Nephron (organoid): ENCODE results near the gene TLL2.

Source experiments
- H3K27ac Mint-ChIP-seq, 3 experiments: 2 replicates each; pipeline ENCODE4 v1.8.0; 2020; ENCODE audit warnings: mixed read lengths in 3 of 3, mild to moderate bottlenecking in 2 of 3, moderate library complexity in 1 of 3
- H3K27me3 Mint-ChIP-seq: 2 replicates; pipeline ENCODE4 v1.8.0; 2021; ENCODE audit warnings: low read depth, mild to moderate bottlenecking, moderate library complexity, mixed read lengths
- H3K36me3 Mint-ChIP-seq: 2 replicates; pipeline ENCODE4 v1.8.0; 2020; ENCODE audit warnings: low read depth, mixed read lengths
- H3K4me1 Mint-ChIP-seq: 2 replicates; pipeline ENCODE4 v1.8.0; 2020; ENCODE audit warnings: mixed read lengths
- H3K4me3 Mint-ChIP-seq, 3 experiments: 2 replicates each; pipeline ENCODE4 v1.8.0; 2020; ENCODE audit warnings: mild to moderate bottlenecking in 3 of 3, mixed read lengths in 3 of 3, moderate library complexity in 2 of 3
- H3K9me3 Mint-ChIP-seq: 2 replicates; pipeline ENCODE4 v1.8.0; 2020; ENCODE audit warnings: mixed read lengths
- CTCF ChIP-seq, 3 experiments: fragments of 200-600 bp; sonication (generic); IDR thresholded peaks; one replicate each; pipeline ENCODE4 v1.5.0; 2021; ENCODE audit warnings: antibody characterized with exemption in 3 of 3; ENCODE audit not compliant: unreplicated experiment in 3 of 3

Gene TLL2

GRCh38 chr10:96366508-96366907 is 147.2 kb downstream of the TLL2 start:
- H3K27ac Mint-ChIP-seq, result no peak overlapping the region
- no peak for TF ChIP-seq CTCF (IDR thresholded peaks at IDR 0.05; ENCODE audit: unreplicated experiment in 3 of 3)

GRCh38 chr10:96365571-96365970 is 148.2 kb downstream of the TLL2 start:
- H3K4me1 Mint-ChIP-seq, result no peaks in the 10 kb centered on the region
- no peak overlapping the region for H3K27ac Mint-ChIP-seq
- peaks cover 2% of the 10 kb centered on the region for H3K27me3 Mint-ChIP-seq
- H3K36me3 Mint-ChIP-seq, result no peaks in the 10 kb centered on the region
- TF ChIP-seq CTCF (IDR thresholded peaks at IDR 0.05; ENCODE audit: unreplicated experiment in 3 of 3), result no peak
- peaks cover 3% of the 10 kb centered on the region for H3K9me3 Mint-ChIP-seq
- H3K4me3 Mint-ChIP-seq, result no peak overlapping the region

More at GRCh38 chr10:96366508-96366907, 147.2 kb downstream of the TLL2 start:
- H3K4me3 Mint-ChIP-seq, result no peak overlapping the region
- peaks cover 3% of the 10 kb centered on the region for H3K27me3 Mint-ChIP-seq
- H3K4me1 Mint-ChIP-seq, result no peaks in the 10 kb centered on the region
- H3K36me3 Mint-ChIP-seq, result no peaks in the 10 kb centered on the region
- H3K9me3 Mint-ChIP-seq, result peaks cover 3% of the 10 kb centered on the region

GRCh38 chr10:96360766-96361165 is 153.0 kb downstream of the TLL2 start:
- no peaks in the 10 kb centered on the region for H3K36me3 Mint-ChIP-seq
- no peak overlapping the region for H3K4me3 Mint-ChIP-seq

GRCh38 chr10:96360331-96360730 is 153.4 kb downstream of the TLL2 start:
- H3K4me1 Mint-ChIP-seq, result no peaks in the 10 kb centered on the region
- TF ChIP-seq CTCF (IDR thresholded peaks at IDR 0.05; ENCODE audit: unreplicated experiment in 3 of 3), result no peak
- H3K9me3 Mint-ChIP-seq, result peaks cover 3% of the 10 kb centered on the region
- no peak overlapping the region for H3K4me3 Mint-ChIP-seq
- no peaks in the 10 kb centered on the region for H3K36me3 Mint-ChIP-seq
- peaks cover 22% of the 10 kb centered on the region for H3K27me3 Mint-ChIP-seq
- H3K27ac Mint-ChIP-seq, result no peak overlapping the region

More at GRCh38 chr10:96360766-96361165, 153.0 kb downstream of the TLL2 start:
- H3K27me3 Mint-ChIP-seq, result peaks cover 22% of the 10 kb centered on the region
- H3K27ac Mint-ChIP-seq, result no peak overlapping the region
- TF ChIP-seq CTCF (IDR thresholded peaks at IDR 0.05; ENCODE audit: unreplicated experiment in 3 of 3), result no peak
- H3K4me1 Mint-ChIP-seq, result no peaks in the 10 kb centered on the region
- peaks cover 3% of the 10 kb centered on the region for H3K9me3 Mint-ChIP-seq

- Mint-ChIP-seq H3K4me1 (no peaks in the 10 kb centered on the region), H3K27ac (no peak overlapping the region)
- TF ChIP-seq CTCF (IDR thresholded peaks at IDR 0.05; ENCODE audit: unreplicated experiment in 3 of 3), result no peak
These were observed 154.1 kb downstream of the TLL2 start for GRCh38 chr10:96359616-96360015.

GRCh38 chr10:96358851-96359540 is 154.7 kb downstream of the TLL2 start, which contains the start of gene OPALIN:
OPALIN (minus strand) TSS chr10:96359002; CDS start chr10:96358896, 106 bp downstream.
- Mint-ChIP-seq H3K4me1 (no peaks in the 10 kb centered on the region), H3K27ac (no peak within 1 kb of the TSS), H3K27me3 (peaks cover 26% of the 10 kb centered on the region), H3K36me3 (no peaks in the 10 kb centered on the region), H3K4me3 (no peak within 1 kb of the TSS), H3K9me3 (peaks cover 3% of the 10 kb centered on the region)
- TF ChIP-seq CTCF (IDR thresholded peaks at IDR 0.05; ENCODE audit: unreplicated experiment in 3 of 3), result no peak

More at GRCh38 chr10:96359616-96360015, 154.1 kb downstream of the TLL2 start:
- H3K9me3 Mint-ChIP-seq, result peaks cover 3% of the 10 kb centered on the region
- no peaks in the 10 kb centered on the region for H3K36me3 Mint-ChIP-seq
- peaks cover 26% of the 10 kb centered on the region for H3K27me3 Mint-ChIP-seq
- no peak overlapping the region for H3K4me3 Mint-ChIP-seq
